ENCODE results near the gene TM4SF18.
"Not testable (repeated sequence)": the region's sequence is repeated elsewhere in the genome, so short reads cannot be mapped to it uniquely, and the experiment has no call there.

The TM4SF18 gene

DNA sequence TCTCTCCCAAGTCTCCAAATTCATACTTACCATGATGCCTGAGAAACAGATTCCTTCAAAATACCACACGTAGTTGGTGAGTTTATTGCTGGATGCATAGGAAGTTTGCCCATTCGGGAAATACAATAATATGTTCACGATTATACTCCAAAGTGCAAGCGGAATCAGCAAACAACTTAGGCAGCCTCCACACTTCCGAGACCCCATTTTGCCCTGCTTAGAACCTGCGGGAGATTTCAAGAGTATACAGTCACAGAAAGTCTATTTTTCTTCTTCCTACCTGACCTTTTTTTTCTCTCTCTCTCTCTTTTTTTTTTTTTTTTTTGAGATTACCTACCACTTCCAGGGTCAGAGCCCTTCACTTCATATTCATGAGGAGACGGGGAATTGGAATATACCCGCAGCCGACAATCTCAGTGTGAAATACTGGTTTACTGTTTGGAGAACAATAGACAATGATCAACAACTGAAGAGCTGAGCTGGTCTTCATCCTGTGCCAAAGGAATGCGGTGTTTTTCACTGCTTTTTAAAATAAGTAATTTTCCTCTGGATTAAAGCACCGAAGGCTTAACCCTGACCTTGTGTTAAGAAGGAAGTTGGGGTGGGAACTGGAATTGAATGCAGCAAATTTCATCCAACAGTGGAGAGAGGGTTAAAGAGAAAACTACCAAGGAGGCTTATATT is at the start of gene TM4SF18:
Gene TM4SF18 (minus strand): TSS at position 461 of the 684 bp plus-strand sequence. CDS start 254 bp downstream, at position 207.
- H3K4me1 ChIP-seq (ENCODE audit: insufficient read depth, insufficient read length): no peaks in the 10 kb centered on the region
- no peak within 1 kb of the TSS for H3K9ac ChIP-seq (ENCODE audit: insufficient read length, low read depth)
- TF ChIP-seq SUZ12 (IDR thresholded peaks at IDR 0.05; ENCODE audit: extremely low read depth, insufficient read depth, insufficient read length) (no peak), ZNF274 (IDR thresholded peaks at IDR 0.05; ENCODE audit: low read depth, low read length) (no peak), YY1 (IDR thresholded peaks at IDR 0.05; ENCODE audit: insufficient read depth, insufficient read length) (no peak)
- H3K4me3 ChIP-seq (ENCODE audit: insufficient read length, low read depth): no peak within 1 kb of the TSS
- no peaks in the 10 kb centered on the region for H3K27me3 ChIP-seq (ENCODE audit: insufficient read depth, insufficient read length)
- no peaks in the 10 kb centered on the region for H3K9me3 ChIP-seq (ENCODE audit: insufficient read depth, low read length)
- H3K36me3 ChIP-seq (ENCODE audit: insufficient read depth, insufficient read length, low read length): no peaks in the 10 kb centered on the region
- DNase-seq (ENCODE audit: low read depth, low spot score): peak; percentile 22

DNA sequence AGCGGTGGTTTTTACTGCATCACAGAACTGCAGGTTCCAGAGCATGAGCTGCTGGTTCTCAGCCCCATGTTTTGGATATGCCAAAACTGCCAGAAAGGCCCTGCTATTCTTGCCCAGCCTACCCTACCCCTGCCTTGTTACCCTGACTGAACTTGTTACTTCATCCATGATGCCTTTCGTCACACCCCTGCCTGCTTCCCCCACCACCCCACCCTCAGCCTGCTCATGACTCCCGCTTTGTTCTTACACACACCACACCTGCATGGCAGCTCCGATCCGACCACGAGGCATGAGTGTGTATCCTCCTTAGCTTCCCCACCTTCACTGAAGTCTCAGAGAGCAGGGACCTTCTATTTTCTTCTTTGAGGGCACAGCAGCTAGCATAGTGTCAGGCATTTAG is 49.1 kb upstream of the TM4SF18 start:
- H3K4me3 ChIP-seq (ENCODE audit: insufficient read length, low read depth): no peak overlapping the region
- no peak for DNase-seq (ENCODE audit: low read depth, low spot score)
- TF ChIP-seq SUZ12 (IDR thresholded peaks at IDR 0.05; ENCODE audit: extremely low read depth, insufficient read depth, insufficient read length): no peak
- no peak for TF ChIP-seq YY1 (IDR thresholded peaks at IDR 0.05; ENCODE audit: insufficient read depth, insufficient read length)
- TF ChIP-seq ZNF274 (IDR thresholded peaks at IDR 0.05; ENCODE audit: low read depth, low read length): no peak
- H3K9ac ChIP-seq (ENCODE audit: insufficient read length, low read depth): no peak overlapping the region
- H3K36me3 ChIP-seq (ENCODE audit: insufficient read depth, insufficient read length, low read length): no peaks in the 10 kb centered on the region
- no peaks in the 10 kb centered on the region for H3K4me1 ChIP-seq (ENCODE audit: insufficient read depth, insufficient read length)
- H3K9me3 ChIP-seq (ENCODE audit: insufficient read depth, low read length): no peaks in the 10 kb centered on the region; the same call in 1 of the 2 replicates
- no peaks in the 10 kb centered on the region for H3K27me3 ChIP-seq (ENCODE audit: insufficient read depth, insufficient read length)

GRCh38 chr3:149382101-149382467 is 48.6 kb upstream of the TM4SF18 start:
- Histone ChIP-seq H3K4me1 (ENCODE audit: insufficient read depth, insufficient read length) (no peaks in the 10 kb centered on the region), H3K36me3 (ENCODE audit: insufficient read depth, insufficient read length, low read length) (no peaks in the 10 kb centered on the region), H3K27me3 (ENCODE audit: insufficient read depth, insufficient read length) (no peaks in the 10 kb centered on the region), H3K9ac (ENCODE audit: insufficient read length, low read depth) (no peak overlapping the region), H3K9me3 (ENCODE audit: insufficient read depth, low read length) (no peaks in the 10 kb centered on the region; the same call in 1 of the 2 replicates), H3K4me3 (ENCODE audit: insufficient read length, low read depth) (no peak overlapping the region)
- no peak for TF ChIP-seq SUZ12 (IDR thresholded peaks at IDR 0.05; ENCODE audit: extremely low read depth, insufficient read depth, insufficient read length)
- no peak for TF ChIP-seq YY1 (IDR thresholded peaks at IDR 0.05; ENCODE audit: insufficient read depth, insufficient read length)
- TF ChIP-seq ZNF274 (IDR thresholded peaks at IDR 0.05; ENCODE audit: low read depth, low read length): no peak
- DNase-seq (ENCODE audit: low read depth, low spot score): no peak

DNA sequence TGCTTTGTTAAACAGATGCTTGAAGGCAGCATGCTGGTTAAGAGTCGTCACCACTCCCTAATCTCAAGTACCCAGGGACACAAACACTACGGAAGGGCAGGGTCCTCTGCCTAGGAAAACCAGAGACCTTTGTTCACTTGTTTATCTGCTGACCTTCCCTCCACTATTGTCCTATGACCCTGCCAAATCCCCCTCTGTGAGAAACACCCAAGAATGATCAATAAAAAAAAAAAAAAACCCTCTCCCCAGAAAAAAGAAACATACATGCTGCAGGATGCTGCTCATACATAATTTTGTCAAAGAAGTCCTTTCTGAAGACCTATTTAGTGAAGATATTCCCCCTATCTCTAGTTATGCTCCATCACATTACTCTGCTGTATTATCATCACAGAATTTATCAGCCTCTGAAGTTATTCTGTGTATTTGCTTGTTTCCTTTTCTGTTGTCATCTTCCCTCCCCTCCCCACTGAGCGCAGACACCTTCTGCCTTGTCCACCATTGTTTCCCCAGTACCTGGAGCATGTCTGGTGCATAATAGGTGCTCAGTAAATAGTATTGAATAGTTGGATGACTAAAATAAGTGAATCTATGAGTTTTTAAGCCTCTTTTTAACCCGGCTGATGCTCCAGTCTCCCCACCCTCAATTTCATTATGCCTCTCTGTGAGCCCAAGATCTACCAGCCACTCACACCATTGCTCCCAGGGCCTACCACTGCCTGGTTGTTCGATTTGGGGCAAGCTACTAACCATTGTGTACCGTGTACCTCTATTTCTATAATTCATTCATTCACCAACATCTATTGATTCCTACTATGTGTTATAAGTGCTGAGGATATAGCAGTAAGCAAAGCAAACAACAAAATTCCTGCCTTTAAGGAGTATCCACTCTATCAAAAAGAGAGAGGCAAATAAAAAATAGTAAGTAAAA is 48.0 kb upstream of the TM4SF18 start:
- no peaks in the 10 kb centered on the region for H3K4me1 ChIP-seq (ENCODE audit: insufficient read depth, insufficient read length)
- no peaks in the 10 kb centered on the region for H3K27me3 ChIP-seq (ENCODE audit: insufficient read depth, insufficient read length)
- no peaks in the 10 kb centered on the region for H3K36me3 ChIP-seq (ENCODE audit: insufficient read depth, insufficient read length, low read length)
- H3K9me3 ChIP-seq (ENCODE audit: insufficient read depth, low read length): no peaks in the 10 kb centered on the region; the same call in 1 of the 2 replicates
- DNase-seq (ENCODE audit: low read depth, low spot score): no peak
- no peak overlapping the region for H3K9ac ChIP-seq (ENCODE audit: insufficient read length, low read depth)
- TF ChIP-seq YY1 (IDR thresholded peaks at IDR 0.05; ENCODE audit: insufficient read depth, insufficient read length): no peak
- no peak for TF ChIP-seq SUZ12 (IDR thresholded peaks at IDR 0.05; ENCODE audit: extremely low read depth, insufficient read depth, insufficient read length)
- TF ChIP-seq ZNF274 (IDR thresholded peaks at IDR 0.05; ENCODE audit: low read depth, low read length): no peak
- no peak overlapping the region for H3K4me3 ChIP-seq (ENCODE audit: insufficient read length, low read depth)

DNA sequence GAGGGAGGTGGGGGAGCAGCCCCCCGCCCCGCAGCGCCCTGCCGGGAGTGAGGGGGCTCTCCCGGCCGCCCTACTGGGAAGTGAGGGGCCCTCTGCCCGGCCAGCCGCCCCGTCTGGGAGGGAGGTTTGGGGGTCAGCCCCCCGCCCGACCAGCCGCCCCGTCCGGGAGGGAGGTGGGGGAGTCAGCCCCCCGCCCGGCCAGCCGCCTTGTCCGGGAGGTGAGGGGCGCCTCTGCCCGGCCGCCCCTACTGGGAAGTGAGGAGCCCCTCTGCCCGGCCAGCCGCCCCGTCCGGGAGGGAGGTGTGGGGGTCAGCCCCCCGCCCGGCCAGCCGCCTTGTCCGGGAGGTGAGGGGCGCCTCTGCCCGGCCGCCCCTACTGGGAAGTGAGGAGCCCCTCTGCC is 46.8 kb upstream of the TM4SF18 start:
- H3K27me3 ChIP-seq (ENCODE audit: insufficient read depth, insufficient read length); DNase-seq (ENCODE audit: low read depth, low spot score); H3K4me3 ChIP-seq (ENCODE audit: insufficient read length, low read depth); H3K9me3 ChIP-seq (ENCODE audit: insufficient read depth, low read length); H3K4me1 ChIP-seq (ENCODE audit: insufficient read depth, insufficient read length); H3K36me3 ChIP-seq (ENCODE audit: insufficient read depth, insufficient read length, low read length); H3K9ac ChIP-seq (ENCODE audit: insufficient read length, low read depth): not testable (repeated sequence)

- Histone ChIP-seq H3K4me3 (ENCODE audit: insufficient read length, low read depth) (no peak overlapping the region), H3K36me3 (ENCODE audit: insufficient read depth, insufficient read length, low read length) (no peaks in the 10 kb centered on the region), H3K4me1 (ENCODE audit: insufficient read depth, insufficient read length) (no peaks in the 10 kb centered on the region), H3K9me3 (ENCODE audit: insufficient read depth, low read length) (no peaks in the 10 kb centered on the region; the same call in 1 of the 2 replicates), H3K27me3 (ENCODE audit: insufficient read depth, insufficient read length) (no peaks in the 10 kb centered on the region), H3K9ac (ENCODE audit: insufficient read length, low read depth) (no peak overlapping the region)
- TF ChIP-seq YY1 (IDR thresholded peaks at IDR 0.05; ENCODE audit: insufficient read depth, insufficient read length) (no peak), ZNF274 (IDR thresholded peaks at IDR 0.05; ENCODE audit: low read depth, low read length) (no peak), SUZ12 (IDR thresholded peaks at IDR 0.05; ENCODE audit: extremely low read depth, insufficient read depth, insufficient read length) (no peak)
- no peak for DNase-seq (ENCODE audit: low read depth, low spot score)
These were observed 45.3 kb upstream of the TM4SF18 start for GRCh38 chr3:149378478-149379309.

Data from NT2/D1 (cell line).